ENCODE measurements around the gene FTO.

- TF ChIP-seq, protein P1, sequence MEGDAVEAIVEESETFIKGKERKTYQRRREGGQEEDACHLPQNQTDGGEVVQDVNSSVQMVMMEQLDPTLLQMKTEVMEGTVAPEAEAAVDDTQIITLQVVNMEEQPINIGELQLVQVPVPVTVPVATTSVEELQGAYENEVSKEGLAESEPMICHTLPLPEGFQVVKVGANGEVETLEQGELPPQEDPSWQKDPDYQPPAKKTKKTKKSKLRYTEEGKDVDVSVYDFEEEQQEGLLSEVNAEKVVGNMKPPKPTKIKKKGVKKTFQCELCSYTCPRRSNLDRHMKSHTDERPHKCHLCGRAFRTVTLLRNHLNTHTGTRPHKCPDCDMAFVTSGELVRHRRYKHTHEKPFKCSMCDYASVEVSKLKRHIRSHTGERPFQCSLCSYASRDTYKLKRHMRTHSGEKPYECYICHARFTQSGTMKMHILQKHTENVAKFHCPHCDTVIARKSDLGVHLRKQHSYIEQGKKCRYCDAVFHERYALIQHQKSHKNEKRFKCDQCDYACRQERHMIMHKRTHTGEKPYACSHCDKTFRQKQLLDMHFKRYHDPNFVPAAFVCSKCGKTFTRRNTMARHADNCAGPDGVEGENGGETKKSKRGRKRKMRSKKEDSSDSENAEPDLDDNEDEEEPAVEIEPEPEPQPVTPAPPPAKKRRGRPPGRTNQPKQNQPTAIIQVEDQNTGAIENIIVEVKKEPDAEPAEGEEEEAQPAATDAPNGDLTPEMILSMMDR (IDR thresholded peaks at IDR 0.05), result no peak
- no peak for TF ChIP-seq REST (IDR thresholded peaks at IDR 0.05)
- no peak for TF ChIP-seq POLR2AphosphoS2 (conservative IDR thresholded peaks at IDR 0.05; ENCODE audit: low read length)
- no peak for TF ChIP-seq RNF2 (IDR thresholded peaks at IDR 0.05; ENCODE audit: borderline replicate concordance, low read depth)
- TF ChIP-seq, protein P2, sequence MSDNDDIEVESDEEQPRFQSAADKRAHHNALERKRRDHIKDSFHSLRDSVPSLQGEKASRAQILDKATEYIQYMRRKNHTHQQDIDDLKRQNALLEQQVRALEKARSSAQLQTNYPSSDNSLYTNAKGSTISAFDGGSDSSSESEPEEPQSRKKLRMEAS (IDR thresholded peaks at IDR 0.05), result no peak
- no peak for TF ChIP-seq POLR2A (IDR thresholded peaks at IDR 0.05; ENCODE audit: low read length)
Measured at GRCh38 chr16:53792161-53792951, 88.4 kb downstream of the FTO start.

Data from A549 (cell line).